Measurements from ENCODE around the gene KCNK10.

DNA sequence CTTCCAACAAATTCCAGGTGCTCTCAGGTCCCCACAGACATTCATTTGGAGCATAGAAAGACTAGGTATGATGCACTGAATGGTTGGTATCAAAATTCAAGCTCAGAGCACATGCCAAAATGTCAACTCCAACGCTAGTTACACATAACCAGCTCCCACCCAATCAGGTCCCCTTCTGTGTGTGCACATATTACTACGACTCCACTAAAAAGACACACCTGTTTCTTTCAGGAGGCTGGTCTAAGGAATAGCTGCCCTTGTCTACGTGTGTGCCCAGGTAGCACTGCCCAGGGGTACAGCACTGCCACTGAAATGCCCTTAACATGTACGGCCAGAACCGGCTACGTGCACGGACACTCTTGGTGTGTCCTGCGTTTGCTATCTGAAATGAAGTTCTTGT lies 138.1 kb downstream of the KCNK10 start:
- TF ChIP-seq, protein P1, sequence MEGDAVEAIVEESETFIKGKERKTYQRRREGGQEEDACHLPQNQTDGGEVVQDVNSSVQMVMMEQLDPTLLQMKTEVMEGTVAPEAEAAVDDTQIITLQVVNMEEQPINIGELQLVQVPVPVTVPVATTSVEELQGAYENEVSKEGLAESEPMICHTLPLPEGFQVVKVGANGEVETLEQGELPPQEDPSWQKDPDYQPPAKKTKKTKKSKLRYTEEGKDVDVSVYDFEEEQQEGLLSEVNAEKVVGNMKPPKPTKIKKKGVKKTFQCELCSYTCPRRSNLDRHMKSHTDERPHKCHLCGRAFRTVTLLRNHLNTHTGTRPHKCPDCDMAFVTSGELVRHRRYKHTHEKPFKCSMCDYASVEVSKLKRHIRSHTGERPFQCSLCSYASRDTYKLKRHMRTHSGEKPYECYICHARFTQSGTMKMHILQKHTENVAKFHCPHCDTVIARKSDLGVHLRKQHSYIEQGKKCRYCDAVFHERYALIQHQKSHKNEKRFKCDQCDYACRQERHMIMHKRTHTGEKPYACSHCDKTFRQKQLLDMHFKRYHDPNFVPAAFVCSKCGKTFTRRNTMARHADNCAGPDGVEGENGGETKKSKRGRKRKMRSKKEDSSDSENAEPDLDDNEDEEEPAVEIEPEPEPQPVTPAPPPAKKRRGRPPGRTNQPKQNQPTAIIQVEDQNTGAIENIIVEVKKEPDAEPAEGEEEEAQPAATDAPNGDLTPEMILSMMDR (IDR thresholded peaks at IDR 0.05), result no peak
- TF ChIP-seq, protein P2, sequence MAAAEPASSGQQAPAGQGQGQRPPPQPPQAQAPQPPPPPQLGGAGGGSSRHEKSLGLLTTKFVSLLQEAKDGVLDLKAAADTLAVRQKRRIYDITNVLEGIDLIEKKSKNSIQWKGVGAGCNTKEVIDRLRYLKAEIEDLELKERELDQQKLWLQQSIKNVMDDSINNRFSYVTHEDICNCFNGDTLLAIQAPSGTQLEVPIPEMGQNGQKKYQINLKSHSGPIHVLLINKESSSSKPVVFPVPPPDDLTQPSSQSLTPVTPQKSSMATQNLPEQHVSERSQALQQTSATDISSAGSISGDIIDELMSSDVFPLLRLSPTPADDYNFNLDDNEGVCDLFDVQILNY (CRISPR knock-in tag; IDR thresholded peaks at IDR 0.05), result no peak
- TF ChIP-seq, protein P3, sequence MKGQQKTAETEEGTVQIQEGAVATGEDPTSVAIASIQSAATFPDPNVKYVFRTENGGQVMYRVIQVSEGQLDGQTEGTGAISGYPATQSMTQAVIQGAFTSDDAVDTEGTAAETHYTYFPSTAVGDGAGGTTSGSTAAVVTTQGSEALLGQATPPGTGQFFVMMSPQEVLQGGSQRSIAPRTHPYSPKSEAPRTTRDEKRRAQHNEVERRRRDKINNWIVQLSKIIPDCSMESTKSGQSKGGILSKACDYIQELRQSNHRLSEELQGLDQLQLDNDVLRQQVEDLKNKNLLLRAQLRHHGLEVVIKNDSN (CRISPR knock-in tag; IDR thresholded peaks at IDR 0.05), result no peak
- TF ChIP-seq, protein P4, sequence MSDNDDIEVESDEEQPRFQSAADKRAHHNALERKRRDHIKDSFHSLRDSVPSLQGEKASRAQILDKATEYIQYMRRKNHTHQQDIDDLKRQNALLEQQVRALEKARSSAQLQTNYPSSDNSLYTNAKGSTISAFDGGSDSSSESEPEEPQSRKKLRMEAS (CRISPR knock-in tag; IDR thresholded peaks at IDR 0.05), result no peak
- no peak for TF ChIP-seq ZNF121 (CRISPR knock-in tag; IDR thresholded peaks at IDR 0.05)
- TF ChIP-seq, protein P5, sequence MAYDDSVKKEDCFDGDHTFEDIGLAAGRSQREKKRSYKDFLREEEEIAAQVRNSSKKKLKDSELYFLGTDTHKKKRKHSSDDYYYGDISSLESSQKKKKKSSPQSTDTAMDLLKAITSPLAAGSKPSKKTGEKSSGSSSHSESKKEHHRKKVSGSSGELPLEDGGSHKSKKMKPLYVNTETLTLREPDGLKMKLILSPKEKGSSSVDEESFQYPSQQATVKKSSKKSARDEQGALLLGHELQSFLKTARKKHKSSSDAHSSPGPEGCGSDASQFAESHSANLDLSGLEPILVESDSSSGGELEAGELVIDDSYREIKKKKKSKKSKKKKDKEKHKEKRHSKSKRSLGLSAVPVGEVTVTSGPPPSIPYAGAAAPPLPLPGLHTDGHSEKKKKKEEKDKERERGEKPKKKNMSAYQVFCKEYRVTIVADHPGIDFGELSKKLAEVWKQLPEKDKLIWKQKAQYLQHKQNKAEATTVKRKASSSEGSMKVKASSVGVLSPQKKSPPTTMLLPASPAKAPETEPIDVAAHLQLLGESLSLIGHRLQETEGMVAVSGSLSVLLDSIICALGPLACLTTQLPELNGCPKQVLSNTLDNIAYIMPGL (CRISPR knock-in tag; IDR thresholded peaks at IDR 0.05), result no peak
- TF ChIP-seq IRF2 (CRISPR knock-in tag; IDR thresholded peaks at IDR 0.05; ENCODE audit: borderline replicate concordance, low read depth), result no peak
- TF ChIP-seq, protein P6, sequence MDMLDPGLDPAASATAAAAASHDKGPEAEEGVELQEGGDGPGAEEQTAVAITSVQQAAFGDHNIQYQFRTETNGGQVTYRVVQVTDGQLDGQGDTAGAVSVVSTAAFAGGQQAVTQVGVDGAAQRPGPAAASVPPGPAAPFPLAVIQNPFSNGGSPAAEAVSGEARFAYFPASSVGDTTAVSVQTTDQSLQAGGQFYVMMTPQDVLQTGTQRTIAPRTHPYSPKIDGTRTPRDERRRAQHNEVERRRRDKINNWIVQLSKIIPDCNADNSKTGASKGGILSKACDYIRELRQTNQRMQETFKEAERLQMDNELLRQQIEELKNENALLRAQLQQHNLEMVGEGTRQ (CRISPR knock-in tag; IDR thresholded peaks at IDR 0.05), result no peak
- TF ChIP-seq, protein P7, sequence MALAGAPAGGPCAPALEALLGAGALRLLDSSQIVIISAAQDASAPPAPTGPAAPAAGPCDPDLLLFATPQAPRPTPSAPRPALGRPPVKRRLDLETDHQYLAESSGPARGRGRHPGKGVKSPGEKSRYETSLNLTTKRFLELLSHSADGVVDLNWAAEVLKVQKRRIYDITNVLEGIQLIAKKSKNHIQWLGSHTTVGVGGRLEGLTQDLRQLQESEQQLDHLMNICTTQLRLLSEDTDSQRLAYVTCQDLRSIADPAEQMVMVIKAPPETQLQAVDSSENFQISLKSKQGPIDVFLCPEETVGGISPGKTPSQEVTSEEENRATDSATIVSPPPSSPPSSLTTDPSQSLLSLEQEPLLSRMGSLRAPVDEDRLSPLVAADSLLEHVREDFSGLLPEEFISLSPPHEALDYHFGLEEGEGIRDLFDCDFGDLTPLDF (CRISPR knock-in tag; IDR thresholded peaks at IDR 0.05), result no peak
- no peak for TF ChIP-seq RELA (CRISPR knock-in tag; IDR thresholded peaks at IDR 0.05; ENCODE audit: borderline replicate concordance)
